Activated naive CD4-positive, alpha-beta T cell treated with anti-CD3 and anti-CD28 coated beads, Interleukin-2, amount 50 U/mL, for 72 hours (primary cell): ENCODE data around the gene PAOX. TPM values are rescaled to one million over a fixed set of nuclear protein-coding genes. Genes with fewer than 3 reads are reported as not detected.
A peak's percentile ranks its signal among the peaks of the same experiment; 100 is the strongest.

ENCODE experiments used
- ATAC-seq, 2 donors: fragments of 150-1000 bp; cut with Tn5 transposase; 2 replicates each; pipeline ENCODE4 v1.10.0; 2021; ENCODE audit warnings: mild to moderate bottlenecking in 2 of 2, moderate library complexity in 2 of 2
- DNase-seq, 2 donors: peaks; one replicate each; pipeline ENCODE4 v3.0.0; 2021 to 2022; ENCODE audit warnings: low spot score in 2 of 2
- H3K27ac Mint-ChIP-seq, 2 donors: one replicate each; pipeline ENCODE4 v1.8.0; 2022; ENCODE audit warnings: mild to moderate bottlenecking in 2 of 2, mixed read lengths in 2 of 2
- H3K36me3 Mint-ChIP-seq, 2 donors: one replicate each; pipeline ENCODE4 v1.8.0; 2022; ENCODE audit warnings: mixed read lengths in 2 of 2
- H3K9me3 Mint-ChIP-seq, 2 donors: one replicate each; pipeline ENCODE4 v1.8.0; 2022; ENCODE audit warnings: mixed read lengths in 2 of 2
- total RNA-seq, 2 donors: library from RNA; stranded (reverse); gene quantifications; one replicate each; pipeline ENCODE4 v1.2.3, GENCODE V29; 2022

The PAOX gene
- total RNA-seq, 2 donors from 2014 or later: 3.9 to 5.6 TPM

- Mint-ChIP-seq H3K27ac (no peak overlapping the region), H3K36me3 (no peaks in the 10 kb centered on the region), H3K9me3 (no peaks in the 10 kb centered on the region)
- ATAC-seq (no peak), DNase-seq (no peak)
Observed at GRCh38 chr10:133346413-133346812, 32.6 kb upstream of the PAOX start.

GRCh38 chr10:133347710-133348517, 31.1 kb upstream of the PAOX start:
- H3K27ac Mint-ChIP-seq: no peak overlapping the region
- no peaks in the 10 kb centered on the region for H3K36me3 Mint-ChIP-seq
- DNase-seq (no peak), ATAC-seq (no peak)
- no peaks in the 10 kb centered on the region for H3K9me3 Mint-ChIP-seq

GRCh38 chr10:133349160-133349568, 29.9 kb upstream of the PAOX start:
- Mint-ChIP-seq H3K27ac (no peak overlapping the region), H3K36me3 (no peaks in the 10 kb centered on the region), H3K9me3 (no peaks in the 10 kb centered on the region)
- ATAC-seq (no peak), DNase-seq (no peak)

- DNase-seq (no peak), ATAC-seq (no peak)
- no peaks in the 10 kb centered on the region for H3K36me3 Mint-ChIP-seq
- H3K27ac Mint-ChIP-seq: no peak overlapping the region
- no peaks in the 10 kb centered on the region for H3K9me3 Mint-ChIP-seq
Observed at GRCh38 chr10:133349577-133350011, 29.5 kb upstream of the PAOX start.

GRCh38 chr10:133350283-133350949, 28.6 kb upstream of the PAOX start:
- Mint-ChIP-seq H3K9me3 (no peaks in the 10 kb centered on the region), H3K36me3 (no peaks in the 10 kb centered on the region), H3K27ac (no peak overlapping the region)
- DNase-seq (no peak), ATAC-seq (no peak)

GRCh38 chr10:133350950-133351329, 28.1 kb upstream of the PAOX start:
- Mint-ChIP-seq H3K36me3 (no peaks in the 10 kb centered on the region), H3K9me3 (no peaks in the 10 kb centered on the region), H3K27ac (no peak overlapping the region)
- ATAC-seq (no peak), DNase-seq (no peak)

GRCh38 chr10:133351408-133352318, 27.4 kb upstream of the PAOX start:
- H3K9me3 Mint-ChIP-seq: no peaks in the 10 kb centered on the region

GRCh38 chr10:133353202-133353959, 25.7 kb upstream of the PAOX start:
- no peak for ATAC-seq
- DNase-seq: no peak
- H3K27ac Mint-ChIP-seq: no peak overlapping the region
- H3K9me3 Mint-ChIP-seq: no peaks in the 10 kb centered on the region
- no peaks in the 10 kb centered on the region for H3K36me3 Mint-ChIP-seq

More at GRCh38 chr10:133351408-133352318, 27.4 kb upstream of the PAOX start:
- no peak for DNase-seq
- no peak for ATAC-seq
- Mint-ChIP-seq H3K27ac (no peak overlapping the region), H3K36me3 (no peaks in the 10 kb centered on the region)

- ATAC-seq: no peak
- H3K36me3 Mint-ChIP-seq: no peaks in the 10 kb centered on the region
- no peaks in the 10 kb centered on the region for H3K9me3 Mint-ChIP-seq
- no peak overlapping the region for H3K27ac Mint-ChIP-seq
- no peak for DNase-seq
Observed at GRCh38 chr10:133353988-133354605, 25.0 kb upstream of the PAOX start.

- no peaks in the 10 kb centered on the region for H3K9me3 Mint-ChIP-seq
- DNase-seq: no peak
- ATAC-seq: no peak
- H3K27ac Mint-ChIP-seq: no peak overlapping the region
- H3K36me3 Mint-ChIP-seq: no peaks in the 10 kb centered on the region
Observed at GRCh38 chr10:133354672-133355240, 24.3 kb upstream of the PAOX start.

GRCh38 chr10:133355266-133355665, 23.8 kb upstream of the PAOX start:
- Mint-ChIP-seq H3K9me3 (no peaks in the 10 kb centered on the region), H3K27ac (no peak overlapping the region), H3K36me3 (no peaks in the 10 kb centered on the region)
- DNase-seq (no peak), ATAC-seq (no peak)

GRCh38 chr10:133355991-133356390, 23.1 kb upstream of the PAOX start:
- Mint-ChIP-seq H3K27ac (peak overlapping the region in 1 of 2 donors; percentile 68), H3K36me3 (no peaks in the 10 kb centered on the region), H3K9me3 (no peaks in the 10 kb centered on the region)
- DNase-seq: no peak
- ATAC-seq: no peak

GRCh38 chr10:133356549-133357284, 22.3 kb upstream of the PAOX start:
- ATAC-seq: no peak
- Mint-ChIP-seq H3K9me3 (no peaks in the 10 kb centered on the region), H3K36me3 (no peaks in the 10 kb centered on the region), H3K27ac (peak overlapping the region in 1 of 2 donors; percentile 68)
- no peak for DNase-seq

- ATAC-seq (peak; percentile 85 to 89), DNase-seq (peak; percentile 71 to 86)
- H3K9me3 Mint-ChIP-seq: no peaks in the 10 kb centered on the region
- no peaks in the 10 kb centered on the region for H3K36me3 Mint-ChIP-seq
- peak within 1 kb of the TSS in 1 of 2 donors; percentile 68 for H3K27ac Mint-ChIP-seq
Observed at GRCh38 chr10:133357285-133358161, 21.5 kb upstream of the PAOX start, which contains the start of gene FUOM. TSS of gene FUOM (minus strand) at chr10:133358019. CDS start at chr10:133358007, 12 bp downstream.
